IMR-90 (cell line): ENCODE results near the gene ADGRL3.

Experiments
- BHLHE40 ChIP-seq: fragments of 150-350 bp; IDR thresholded peaks from 2 replicates; pipeline ENCODE4 v1.6.1; 2016; ENCODE audit warnings: mild to moderate bottlenecking, low read depth, low read length
- CEBPB ChIP-seq: IDR thresholded peaks from 2 replicates; pipeline ENCODE4 v1.6.1; 2012; ENCODE audit warnings: low read depth, low read length, improper control_type of control experiment
- CTCF ChIP-seq: conservative IDR thresholded peaks from 2 replicates; pipeline ENCODE4 v1.5.1; 2012; ENCODE audit warnings: mild to moderate bottlenecking, low read depth, low read length, improper control_type of control experiment
- ELK1 ChIP-seq: fragments of 150-350 bp; IDR thresholded peaks from 2 replicates; pipeline ENCODE4 v1.6.1; 2016; ENCODE audit warnings: low read depth, mild to moderate bottlenecking, low read length, moderate library complexity, borderline replicate concordance
- MXI1 ChIP-seq: IDR thresholded peaks from 2 replicates; pipeline ENCODE4 v1.6.1; 2012; ENCODE audit warnings: low read depth, mild to moderate bottlenecking, low read length, moderate library complexity, borderline replicate concordance
- NFE2L2 ChIP-seq: fragments of 150-350 bp; IDR thresholded peaks from 2 replicates; pipeline ENCODE4 v1.6.1; 2016; ENCODE audit warnings: low read depth, mild to moderate bottlenecking, low read length
- POLR2A ChIP-seq: IDR thresholded peaks from 2 replicates; pipeline ENCODE4 v1.6.1; 2012; ENCODE audit warnings: mild to moderate bottlenecking, low read depth, low read length
- RAD21 ChIP-seq: IDR thresholded peaks from 2 replicates; pipeline ENCODE4 v1.6.1; 2012; ENCODE audit warnings: low read length, improper control_type of control experiment
- RCOR1 ChIP-seq: IDR thresholded peaks from 2 replicates; pipeline ENCODE4 v1.6.1; 2012; ENCODE audit warnings: mild to moderate bottlenecking, low read length, improper control_type of control experiment; ENCODE audit not compliant: insufficient replicate concordance
- RFX5 ChIP-seq: IDR thresholded peaks from 2 replicates; pipeline ENCODE4 v1.8.0; 2012; ENCODE audit warnings: low read depth, mild to moderate bottlenecking, low read length, moderate library complexity
- USF2 ChIP-seq: fragments of 150-350 bp; IDR thresholded peaks from 2 replicates; pipeline ENCODE4 v1.6.1; 2017; ENCODE audit warnings: mild to moderate bottlenecking, antibody characterized with exemption, low read length, low read depth

GRCh38 chr4:61540944-61541343, 340.8 kb downstream of the ADGRL3 start:
- TF ChIP-seq CTCF (no peak), POLR2A (no peak), RFX5 (no peak), ELK1 (no peak), RAD21 (no peak), MXI1 (no peak), CEBPB (no peak), RCOR1 (no peak), NFE2L2 (no peak), BHLHE40 (no peak), USF2 (no peak)
